HepG2 (cell line): ENCODE results near the gene NEDD8. TPM values are rescaled to one million over a fixed set of nuclear protein-coding genes. Genes with fewer than 3 reads are reported as not detected.

ENCODE experiments used
- ARID5B ChIP-seq: IDR thresholded peaks from 2 replicates; pipeline ENCODE4 v1.4.0; 2020; ENCODE audit warnings: mild to moderate bottlenecking, missing genetic modification reagents
- EP300 ChIP-seq, 3 experiments: sonication (generic) in 1 of 3; formaldehyde crosslinking in 1 of 3; IDR thresholded peaks; 2 replicates each; pipeline versions ENCODE4 v1.5.1 to v1.6.1; 2011 to 2020; ENCODE audit warnings: low read depth in 2 of 3, low read length in 2 of 3, borderline replicate concordance in 1 of 3, improper control_type of control experiment in 1 of 3, mild to moderate bottlenecking in 1 of 3, missing genetic modification reagents in 1 of 3, moderate library complexity in 1 of 3
- FOXA3 ChIP-seq: IDR thresholded peaks from 2 replicates; pipeline ENCODE4 v1.6.1; 2016; ENCODE audit warnings: missing genetic modification reagents, missing compliant biosample characterization
- KIAA2018 ChIP-seq: sonication (generic); formaldehyde crosslinking; IDR thresholded peaks from 2 replicates; pipeline ENCODE4 v1.5.0; 2020; ENCODE audit warnings: mild to moderate bottlenecking, missing genetic modification reagents, borderline replicate concordance
- MEF2D ChIP-seq: sonication (generic); formaldehyde crosslinking; IDR thresholded peaks from 2 replicates; pipeline ENCODE4 v1.5.1; 2020; ENCODE audit warnings: mild to moderate bottlenecking, missing genetic modification reagents
- MXD1 ChIP-seq: sonication (generic); formaldehyde crosslinking; IDR thresholded peaks from 2 replicates; pipeline ENCODE4 v1.4.0; 2020; ENCODE audit warnings: mild to moderate bottlenecking, missing genetic modification reagents
- ONECUT2 ChIP-seq: sonication (generic); formaldehyde crosslinking; IDR thresholded peaks from 2 replicates; pipeline ENCODE4 v1.4.0; 2020; ENCODE audit warnings: missing genetic modification reagents
- SALL2 ChIP-seq: sonication (generic); formaldehyde crosslinking; IDR thresholded peaks from 2 replicates; pipeline ENCODE4 v1.8.1; 2023; ENCODE audit warnings: mild to moderate bottlenecking, missing genetic modification reagents, inconsistent platforms
- SOX5 ChIP-seq: IDR thresholded peaks from 2 replicates; pipeline ENCODE4 v1.6.1; 2016; ENCODE audit warnings: borderline replicate concordance
- ZFP90 ChIP-seq: sonication (generic); formaldehyde crosslinking; IDR thresholded peaks from 2 replicates; pipeline ENCODE4 v1.8.0; 2022; ENCODE audit warnings: missing genetic modification reagents, mild to moderate bottlenecking, inconsistent platforms, borderline replicate concordance
- ZFY ChIP-seq: sonication (generic); formaldehyde crosslinking; IDR thresholded peaks from 2 replicates; pipeline ENCODE4 v1.4.0; 2020; ENCODE audit warnings: missing genetic modification reagents
- ZNF136 ChIP-seq: sonication (generic); formaldehyde crosslinking; IDR thresholded peaks from 2 replicates; pipeline ENCODE4 v1.8.1; 2022; ENCODE audit warnings: low read depth, mild to moderate bottlenecking, moderate library complexity, missing genetic modification reagents
- ZNF598 ChIP-seq: sonication (generic); formaldehyde crosslinking; IDR thresholded peaks from 2 replicates; pipeline ENCODE4 v1.5.1; 2020; ENCODE audit warnings: mild to moderate bottlenecking, missing genetic modification reagents, borderline replicate concordance
- ZNF615 ChIP-seq: sonication (generic); formaldehyde crosslinking; IDR thresholded peaks from 2 replicates; pipeline ENCODE4 v1.5.0; 2020; ENCODE audit warnings: mild to moderate bottlenecking, missing genetic modification reagents, borderline replicate concordance
- ZNF652 ChIP-seq: IDR thresholded peaks from 2 replicates; pipeline ENCODE4 v1.6.1; 2016; ENCODE audit warnings: low read depth, borderline replicate concordance
- ZNF703 ChIP-seq: sonication (generic); formaldehyde crosslinking; IDR thresholded peaks from 2 replicates; pipeline ENCODE4 v1.5.1; 2020; ENCODE audit warnings: missing genetic modification reagents, mild to moderate bottlenecking, moderate library complexity, borderline replicate concordance
- ZNF724P ChIP-seq: sonication (generic); formaldehyde crosslinking; IDR thresholded peaks from 2 replicates; pipeline ENCODE4 v1.8.0; 2022; ENCODE audit warnings: missing genetic modification reagents, borderline replicate concordance
- polyA plus RNA-seq, 8 experiments: library from polyadenylated mRNA; depleted of rRNA in 3 of 8; stranded (reverse) in 7 of 8; unstranded in 1 of 8; fragments of >200 nt; fragmentation: Illumina TruSeq in 4 of 8; extraction: Trizol in 4 of 8; gene quantifications; 2 replicates each; pipeline versions ENCODE4 v1.2.1 to v1.2.3, GENCODE V29; 2011 to 2016; ENCODE audit warnings: low read depth in 4 of 8, missing spikeins in 1 of 8, mixed read lengths in 1 of 8; ENCODE audit not compliant: insufficient read depth in 1 of 8
- total RNA-seq, 5 experiments: library from RNA; depleted of rRNA; stranded (reverse); fragments of >200 nt; fragmentation: Illumina TruSeq; extraction: Trizol; gene quantifications; 2 replicates each; pipeline ENCODE4 v1.2.3, GENCODE V29; 2016; ENCODE audit warnings: low read depth in 1 of 5

NEDD8 gene
- total and polyA plus RNA-seq, 2 of the 13 experiments (the other 11 are each of a cell fraction or from before 2014, with no cell fraction given): 535 to 713 TPM

GRCh38 chr14:24241829-24242443 is 9.8 kb upstream of the NEDD8 start (continued):
- TF ChIP-seq ARID5B (CRISPR knock-in tag) (peak; percentile 5; the same call in 1 of the 2 replicates), SALL2 (CRISPR knock-in tag) (no peak), ZNF136 (CRISPR knock-in tag) (no peak), KIAA2018 (CRISPR knock-in tag) (peak; percentile 38; the same call in 1 of the 2 replicates), SOX5 (CRISPR knock-in tag) (no peak; the same call in 1 of the 2 replicates), ZNF724P (CRISPR knock-in tag) (no peak), MXD1 (no peak), FOXA3 (no peak), ZNF598 (CRISPR knock-in tag) (no peak; the same call in 1 of the 2 replicates), EP300 (IDR thresholded peaks at IDR 0.05; ENCODE audit: low read depth in 2 of 2, low read length in 2 of 2) (peak in 1 of 2 experiments; percentile 86; a peak in 2 of 4 replicates), EP300 (CRISPR knock-in tag; IDR thresholded peaks at IDR 0.05; ENCODE audit: borderline replicate concordance) (no peak; the same call in 1 of the 2 replicates), ZFY (CRISPR knock-in tag) (peak; percentile 77), ZNF652 (CRISPR knock-in tag) (no peak), ZFP90 (CRISPR knock-in tag) (no peak), MEF2D (no peak), ONECUT2 (CRISPR knock-in tag) (no peak), ZNF703 (CRISPR knock-in tag) (no peak), ZNF615 (no peak)
